ENCODE data around the gene MED22. TPM values are rescaled to one million over a fixed set of nuclear protein-coding genes. Genes with fewer than 3 reads are reported as not detected.

Gene MED22
- total RNA-seq, 1 donor from 2014 or later, result 52.2 TPM

- H3K4me3 ChIP-seq, result no peak overlapping the region
- no peaks in the 10 kb centered on the region for H3K27me3 ChIP-seq
- H3K4me1 ChIP-seq, result no peaks in the 10 kb centered on the region
- no peak overlapping the region for H3K27ac ChIP-seq
- DNase-seq (ENCODE audit: low spot score in 2 of 2), result no peak
- H3K36me3 ChIP-seq, result no peaks in the 10 kb centered on the region
- H3K9me3 ChIP-seq, result no peaks in the 10 kb centered on the region
- TF ChIP-seq, protein P1, sequence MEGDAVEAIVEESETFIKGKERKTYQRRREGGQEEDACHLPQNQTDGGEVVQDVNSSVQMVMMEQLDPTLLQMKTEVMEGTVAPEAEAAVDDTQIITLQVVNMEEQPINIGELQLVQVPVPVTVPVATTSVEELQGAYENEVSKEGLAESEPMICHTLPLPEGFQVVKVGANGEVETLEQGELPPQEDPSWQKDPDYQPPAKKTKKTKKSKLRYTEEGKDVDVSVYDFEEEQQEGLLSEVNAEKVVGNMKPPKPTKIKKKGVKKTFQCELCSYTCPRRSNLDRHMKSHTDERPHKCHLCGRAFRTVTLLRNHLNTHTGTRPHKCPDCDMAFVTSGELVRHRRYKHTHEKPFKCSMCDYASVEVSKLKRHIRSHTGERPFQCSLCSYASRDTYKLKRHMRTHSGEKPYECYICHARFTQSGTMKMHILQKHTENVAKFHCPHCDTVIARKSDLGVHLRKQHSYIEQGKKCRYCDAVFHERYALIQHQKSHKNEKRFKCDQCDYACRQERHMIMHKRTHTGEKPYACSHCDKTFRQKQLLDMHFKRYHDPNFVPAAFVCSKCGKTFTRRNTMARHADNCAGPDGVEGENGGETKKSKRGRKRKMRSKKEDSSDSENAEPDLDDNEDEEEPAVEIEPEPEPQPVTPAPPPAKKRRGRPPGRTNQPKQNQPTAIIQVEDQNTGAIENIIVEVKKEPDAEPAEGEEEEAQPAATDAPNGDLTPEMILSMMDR (IDR thresholded peaks at IDR 0.05), result no peak
- intact Hi-C loops (cut with DNase I), result no loop called here
Observed at GRCh38 chr9:133315997-133316396, 31.9 kb downstream of the MED22 start.

DNA sequence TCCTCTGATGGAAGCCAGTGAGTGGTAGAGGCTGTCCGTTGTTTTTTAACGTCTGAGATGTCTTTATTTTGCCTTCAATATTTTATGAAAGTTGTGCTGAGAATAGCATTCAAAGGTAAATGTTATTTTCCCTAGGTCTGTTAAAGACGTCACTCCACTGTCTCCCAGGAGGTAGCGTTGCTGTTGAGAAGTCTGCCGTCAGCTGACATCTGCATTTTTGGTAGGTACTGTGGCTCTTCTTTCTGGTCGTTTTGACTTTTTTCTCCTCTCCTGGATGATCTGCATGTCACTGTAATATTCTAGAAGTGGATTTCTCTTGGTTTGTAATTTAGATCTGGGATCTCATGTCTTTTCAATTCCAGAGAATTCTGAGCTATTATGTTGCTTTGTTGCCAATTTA, 38.3 kb downstream of the MED22 start:
- TF ChIP-seq, protein P1 (IDR thresholded peaks at IDR 0.05), result no peak
- Histone ChIP-seq H3K9me3 (no peaks in the 10 kb centered on the region), H3K4me3 (no peak overlapping the region), H3K27ac (no peak overlapping the region), H3K36me3 (no peaks in the 10 kb centered on the region), H3K27me3 (no peaks in the 10 kb centered on the region), H3K4me1 (no peaks in the 10 kb centered on the region)
- no peak for DNase-seq (ENCODE audit: low spot score in 2 of 2)
- intact Hi-C loops (cut with DNase I), result no loop called here

DNA sequence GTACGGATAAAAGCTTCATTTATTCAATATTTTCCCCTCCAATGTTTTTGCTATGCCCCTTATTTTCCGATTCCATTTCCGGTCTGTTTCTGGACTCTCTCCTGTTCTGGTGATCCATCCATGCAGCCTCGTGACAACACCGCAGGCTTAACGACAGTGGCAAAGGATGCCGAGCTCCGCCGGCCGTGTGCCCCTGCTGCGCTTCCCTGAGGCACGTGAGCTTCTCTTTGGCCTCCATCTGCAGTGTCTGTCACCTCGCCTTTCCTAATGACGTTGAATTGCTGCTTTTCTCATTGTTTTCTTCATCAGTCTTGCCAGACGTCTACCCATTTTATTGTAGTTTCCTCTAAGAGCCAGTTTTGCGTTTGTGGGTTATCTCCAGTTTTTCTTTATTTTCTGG, 40.6 kb downstream of the MED22 start:
- Histone ChIP-seq H3K4me3 (no peak overlapping the region), H3K36me3 (no peaks in the 10 kb centered on the region), H3K27ac (no peak overlapping the region), H3K9me3 (no peaks in the 10 kb centered on the region), H3K4me1 (no peaks in the 10 kb centered on the region), H3K27me3 (no peaks in the 10 kb centered on the region)
- intact Hi-C loops (cut with DNase I), result no loop called here
- TF ChIP-seq, protein P1 (IDR thresholded peaks at IDR 0.05), result no peak
- no peak for DNase-seq (ENCODE audit: low spot score in 2 of 2)

- TF ChIP-seq, protein P1 (IDR thresholded peaks at IDR 0.05), result no peak
- Histone ChIP-seq H3K4me3 (no peak overlapping the region), H3K27me3 (no peaks in the 10 kb centered on the region), H3K36me3 (no peaks in the 10 kb centered on the region), H3K9me3 (no peaks in the 10 kb centered on the region), H3K27ac (no peak overlapping the region), H3K4me1 (no peaks in the 10 kb centered on the region)
- intact Hi-C loops (cut with DNase I), result no loop called here
- DNase-seq (ENCODE audit: low spot score in 2 of 2), result peak in 1 of 2 donors; percentile 53
Observed at GRCh38 chr9:133306242-133307204, 41.4 kb downstream of the MED22 start.

DNA sequence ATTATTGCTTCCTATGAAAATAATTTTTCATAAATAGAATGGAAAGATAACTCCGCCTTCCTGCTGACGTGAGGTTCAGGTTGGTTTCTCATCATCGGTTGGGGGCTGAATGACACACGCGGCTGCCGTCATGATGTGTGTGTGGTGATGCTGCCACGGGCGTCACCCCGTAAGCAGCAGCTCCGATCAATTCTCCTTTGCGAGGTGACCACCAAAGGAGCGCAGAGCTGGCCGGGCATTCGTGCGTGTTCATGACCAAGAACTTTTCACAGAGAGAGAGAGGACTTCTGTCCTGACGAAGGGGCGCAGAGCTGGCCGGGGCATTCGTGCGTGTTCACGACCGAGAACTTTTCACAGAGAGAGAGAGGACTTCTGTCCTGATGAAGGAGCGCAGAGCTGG, 42.2 kb downstream of the MED22 start:
- H3K27me3 ChIP-seq, result no peaks in the 10 kb centered on the region
- H3K9me3 ChIP-seq, result no peaks in the 10 kb centered on the region
- TF ChIP-seq, protein P1 (IDR thresholded peaks at IDR 0.05), result no peak
- no peak for DNase-seq (ENCODE audit: low spot score in 2 of 2)
- intact Hi-C loops (cut with DNase I), result no loop called here
- H3K4me1 ChIP-seq, result no peaks in the 10 kb centered on the region
- no peaks in the 10 kb centered on the region for H3K36me3 ChIP-seq
- no peak overlapping the region for H3K27ac ChIP-seq
- H3K4me3 ChIP-seq, result no peak overlapping the region

Measured in ascending aorta (tissue), 2 donors.